A549 (cell line): Measurements from ENCODE around the gene SUN1.

ENCODE experiments used
- CEBPB ChIP-seq, 2 experiments: fragments of >200 bp in 1 of 2; sonication (Bioruptor Twin) in 1 of 2; formaldehyde crosslinking in 1 of 2; IDR thresholded peaks; 2 replicates each; pipeline ENCODE4 v1.6.1; 2012 to 2016
- CHD2 ChIP-seq: fragments of 150-350 bp; IDR thresholded peaks from 2 replicates; pipeline ENCODE4 v1.6.1; 2014; ENCODE audit warnings: low read length; ENCODE audit not compliant: partially characterized antibody
- HOXA7 ChIP-seq: fragments of 250-450 bp; sonication (Bioruptor Pico); IDR thresholded peaks from 2 replicates; pipeline ENCODE4 v1.5.0; 2020; ENCODE audit warnings: mild to moderate bottlenecking, moderate library complexity
- KDM1A ChIP-seq: fragments of 200-600 bp; sonication (generic); IDR thresholded peaks from 2 replicates; pipeline ENCODE4 v1.6.1; 2016; ENCODE audit warnings: low read depth, mild to moderate bottlenecking
- MAFK ChIP-seq: fragments of 450-650 bp; IDR thresholded peaks from 2 replicates; pipeline ENCODE4 v1.6.1; 2014; ENCODE audit not compliant: partially characterized antibody
- NR3C1 ChIP-seq: fragments of >200 bp; sonication (Bioruptor Twin); formaldehyde crosslinking; IDR thresholded peaks from 3 replicates; pipeline ENCODE4 v1.6.1; 2017
- POLR2A ChIP-seq: IDR thresholded peaks from 2 replicates; pipeline ENCODE4 v1.6.1; 2012; ENCODE audit warnings: mild to moderate bottlenecking, low read length
- RNF2 ChIP-seq: fragments of 200-600 bp; sonication (generic); IDR thresholded peaks from 2 replicates; pipeline ENCODE4 v1.6.1; 2016; ENCODE audit warnings: low read depth, mild to moderate bottlenecking, antibody characterized with exemption, moderate library complexity, borderline replicate concordance
- TF ChIP-seq, protein P1 (sequence below): fragments of 250-450 bp; sonication (Bioruptor Pico); IDR thresholded peaks from 2 replicates; pipeline ENCODE4 v1.5.0; 2021; ENCODE audit warnings: mild to moderate bottlenecking, moderate library complexity, borderline replicate concordance
- TF ChIP-seq, protein P2 (sequence below): fragments of >200 bp; sonication (Bioruptor Twin); formaldehyde crosslinking; IDR thresholded peaks from 3 replicates; pipeline ENCODE4 v1.5.1; 2016
- TF ChIP-seq, protein P3 (sequence below): fragments of 450-650 bp; IDR thresholded peaks from 2 replicates; pipeline ENCODE4 v1.6.1; 2014; ENCODE audit warnings: antibody characterized with exemption
- TF ChIP-seq, protein P4 (sequence below): IDR thresholded peaks from 2 replicates; pipeline ENCODE4 v1.6.1; 2012

DNA sequence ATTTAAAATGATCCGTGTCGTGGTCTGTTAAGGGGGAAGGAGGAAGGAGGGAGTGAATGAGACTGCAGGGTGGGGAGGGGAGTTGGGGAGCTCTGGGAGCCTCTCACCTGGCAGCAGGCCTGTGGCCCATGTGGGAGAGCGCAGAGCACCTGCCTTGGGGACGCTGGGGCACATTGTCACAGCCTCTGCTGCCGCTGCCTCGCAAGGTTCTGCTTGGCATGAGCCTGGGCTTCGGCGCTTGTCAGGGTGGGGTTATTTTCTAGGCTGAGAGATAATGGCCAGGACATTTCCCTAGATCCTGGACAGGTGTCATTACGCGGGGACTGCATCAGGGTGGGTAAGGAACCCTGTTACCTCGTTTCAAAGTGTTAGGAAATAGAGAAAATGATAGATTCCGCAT is 2.2 kb upstream of the SUN1 start:
- TF ChIP-seq, protein P1, sequence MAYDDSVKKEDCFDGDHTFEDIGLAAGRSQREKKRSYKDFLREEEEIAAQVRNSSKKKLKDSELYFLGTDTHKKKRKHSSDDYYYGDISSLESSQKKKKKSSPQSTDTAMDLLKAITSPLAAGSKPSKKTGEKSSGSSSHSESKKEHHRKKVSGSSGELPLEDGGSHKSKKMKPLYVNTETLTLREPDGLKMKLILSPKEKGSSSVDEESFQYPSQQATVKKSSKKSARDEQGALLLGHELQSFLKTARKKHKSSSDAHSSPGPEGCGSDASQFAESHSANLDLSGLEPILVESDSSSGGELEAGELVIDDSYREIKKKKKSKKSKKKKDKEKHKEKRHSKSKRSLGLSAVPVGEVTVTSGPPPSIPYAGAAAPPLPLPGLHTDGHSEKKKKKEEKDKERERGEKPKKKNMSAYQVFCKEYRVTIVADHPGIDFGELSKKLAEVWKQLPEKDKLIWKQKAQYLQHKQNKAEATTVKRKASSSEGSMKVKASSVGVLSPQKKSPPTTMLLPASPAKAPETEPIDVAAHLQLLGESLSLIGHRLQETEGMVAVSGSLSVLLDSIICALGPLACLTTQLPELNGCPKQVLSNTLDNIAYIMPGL = no peak
- TF ChIP-seq, protein P2, sequence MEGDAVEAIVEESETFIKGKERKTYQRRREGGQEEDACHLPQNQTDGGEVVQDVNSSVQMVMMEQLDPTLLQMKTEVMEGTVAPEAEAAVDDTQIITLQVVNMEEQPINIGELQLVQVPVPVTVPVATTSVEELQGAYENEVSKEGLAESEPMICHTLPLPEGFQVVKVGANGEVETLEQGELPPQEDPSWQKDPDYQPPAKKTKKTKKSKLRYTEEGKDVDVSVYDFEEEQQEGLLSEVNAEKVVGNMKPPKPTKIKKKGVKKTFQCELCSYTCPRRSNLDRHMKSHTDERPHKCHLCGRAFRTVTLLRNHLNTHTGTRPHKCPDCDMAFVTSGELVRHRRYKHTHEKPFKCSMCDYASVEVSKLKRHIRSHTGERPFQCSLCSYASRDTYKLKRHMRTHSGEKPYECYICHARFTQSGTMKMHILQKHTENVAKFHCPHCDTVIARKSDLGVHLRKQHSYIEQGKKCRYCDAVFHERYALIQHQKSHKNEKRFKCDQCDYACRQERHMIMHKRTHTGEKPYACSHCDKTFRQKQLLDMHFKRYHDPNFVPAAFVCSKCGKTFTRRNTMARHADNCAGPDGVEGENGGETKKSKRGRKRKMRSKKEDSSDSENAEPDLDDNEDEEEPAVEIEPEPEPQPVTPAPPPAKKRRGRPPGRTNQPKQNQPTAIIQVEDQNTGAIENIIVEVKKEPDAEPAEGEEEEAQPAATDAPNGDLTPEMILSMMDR = no peak
- TF ChIP-seq CHD2 (no peak), HOXA7 (CRISPR knock-in tag) (no peak), KDM1A (no peak), RNF2 (no peak), POLR2A (no peak), CEBPB (IDR thresholded peaks at IDR 0.05) (no peak), MAFK (no peak), NR3C1 (no peak)
- TF ChIP-seq, protein P3, sequence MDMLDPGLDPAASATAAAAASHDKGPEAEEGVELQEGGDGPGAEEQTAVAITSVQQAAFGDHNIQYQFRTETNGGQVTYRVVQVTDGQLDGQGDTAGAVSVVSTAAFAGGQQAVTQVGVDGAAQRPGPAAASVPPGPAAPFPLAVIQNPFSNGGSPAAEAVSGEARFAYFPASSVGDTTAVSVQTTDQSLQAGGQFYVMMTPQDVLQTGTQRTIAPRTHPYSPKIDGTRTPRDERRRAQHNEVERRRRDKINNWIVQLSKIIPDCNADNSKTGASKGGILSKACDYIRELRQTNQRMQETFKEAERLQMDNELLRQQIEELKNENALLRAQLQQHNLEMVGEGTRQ = no peak
- TF ChIP-seq, protein P4, sequence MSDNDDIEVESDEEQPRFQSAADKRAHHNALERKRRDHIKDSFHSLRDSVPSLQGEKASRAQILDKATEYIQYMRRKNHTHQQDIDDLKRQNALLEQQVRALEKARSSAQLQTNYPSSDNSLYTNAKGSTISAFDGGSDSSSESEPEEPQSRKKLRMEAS = no peak
